Testis (tissue), 3 donors: ENCODE measurements around the gene ZFP36L2. TPM values are rescaled to one million over a fixed set of nuclear protein-coding genes. Genes with fewer than 3 reads are reported as not detected.

Experiments
- DNase-seq: peaks from one replicate; pipeline ENCODE4 v3.0.0-alpha.2; 2019
- H3K27ac ChIP-seq, 2 donors: fragments of 200-600 bp; sonication (generic); one replicate each; pipeline ENCODE4 v1.5.1; 2019
- H3K27me3 ChIP-seq: fragments of 200-600 bp; sonication (generic); one replicate; pipeline ENCODE4 v1.5.1; 2019
- H3K36me3 ChIP-seq: fragments of 200-600 bp; sonication (generic); one replicate; pipeline ENCODE4 v1.5.1; 2017; ENCODE audit warnings: low read depth; ENCODE audit errors: missing control alignments
- H3K4me1 ChIP-seq: fragments of 200-600 bp; sonication (generic); one replicate; pipeline ENCODE4 v1.5.1; 2019
- H3K4me3 ChIP-seq, 2 donors: fragments of 200-600 bp; sonication (generic); one replicate each; pipeline ENCODE4 v1.5.1; 2017 to 2019
- H3K9me3 ChIP-seq: fragments of 200-600 bp; sonication (generic); one replicate; pipeline ENCODE4 v1.5.1; 2017
- CTCF ChIP-seq, 3 experiments: fragments of 450-650 bp in 2 of 3; fragments of 200-600 bp in 1 of 3; sonication (generic) in 1 of 3; IDR thresholded peaks; one replicate each; pipeline ENCODE4 v1.5.1; 2016 to 2019; ENCODE audit warnings: antibody characterized with exemption in 3 of 3, mild to moderate bottlenecking in 2 of 3, moderate library complexity in 1 of 3
- POLR2A ChIP-seq: fragments of 450-650 bp; IDR thresholded peaks from one replicate; pipeline ENCODE4 v1.6.1; 2017; ENCODE audit warnings: antibody characterized with exemption, mild to moderate bottlenecking, moderate library complexity
- WGBS, 2 donors: methylation state at CpG; one replicate each; pipeline ENCODE4 v1.1.5; 2018; 5-methylcytosine and 5-hydroxymethylcytosine counted together
- intact Hi-C: fragments of 100-400 bp; cut with DNase I; formaldehyde crosslinking; loops from one replicate; pipeline ENCODE4 v1.15.1; 2023; ENCODE audit warnings: low total_unique reads
- polyA plus RNA-seq: library from polyadenylated mRNA; stranded (reverse); fragments of 350-450 nt; fragmentation: Illumina TruSeq; extraction: RNeasy Lipid Tissue Mini Kit (QIAGEN cat#74804); gene quantifications from one replicate; pipeline ENCODE4 v1.2.3, GENCODE V29; 2014; ENCODE audit warnings: low read depth, low replicate concordance; ENCODE audit not compliant: insufficient read depth
- total RNA-seq, 2 donors: library from RNA; depleted of rRNA; stranded (reverse); fragments of >200 nt; gene quantifications; one replicate each; pipeline ENCODE4 v1.2.3, GENCODE V29; 2016

The ZFP36L2 gene
- total and polyA plus RNA-seq, 3 donors from 2014 or later = 35.7 to 54.4 (median 45.4) TPM

DNA sequence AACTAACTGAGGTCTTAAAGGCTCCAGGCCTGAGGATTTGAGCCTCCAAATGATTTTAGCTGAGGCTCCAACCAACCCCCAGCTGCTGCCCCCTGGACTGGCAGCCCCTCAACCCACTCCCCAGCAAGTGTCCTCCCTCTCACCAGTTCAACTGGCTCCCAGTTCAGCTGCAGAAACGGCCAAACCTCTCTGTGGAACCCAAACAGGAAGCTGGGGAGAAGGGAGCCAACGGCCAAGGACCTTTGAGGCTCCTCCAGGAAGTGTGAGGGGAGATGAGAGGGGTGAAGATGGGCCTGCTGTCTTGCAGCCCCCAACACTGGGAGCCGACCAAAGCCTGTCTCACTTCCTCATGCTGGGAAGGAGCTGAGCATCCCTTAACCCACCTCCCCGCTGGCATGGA lies 24.9 kb downstream of the ZFP36L2 start:
- H3K27ac ChIP-seq = no peak overlapping the region
- no peaks in the 10 kb centered on the region for H3K27me3 ChIP-seq
- no peaks in the 10 kb centered on the region for H3K36me3 ChIP-seq
- TF ChIP-seq POLR2A (no peak), CTCF (IDR thresholded peaks at IDR 0.05) (no peak)
- DNase-seq = no peak
- no peaks in the 10 kb centered on the region for H3K9me3 ChIP-seq
- no peak overlapping the region for H3K4me3 ChIP-seq
- 57 to 66% methylated on average over 4 of the region's 4 CpGs for WGBS, 2 donors
- intact Hi-C loops = no loop called here
- H3K4me1 ChIP-seq = no peaks in the 10 kb centered on the region

DNA sequence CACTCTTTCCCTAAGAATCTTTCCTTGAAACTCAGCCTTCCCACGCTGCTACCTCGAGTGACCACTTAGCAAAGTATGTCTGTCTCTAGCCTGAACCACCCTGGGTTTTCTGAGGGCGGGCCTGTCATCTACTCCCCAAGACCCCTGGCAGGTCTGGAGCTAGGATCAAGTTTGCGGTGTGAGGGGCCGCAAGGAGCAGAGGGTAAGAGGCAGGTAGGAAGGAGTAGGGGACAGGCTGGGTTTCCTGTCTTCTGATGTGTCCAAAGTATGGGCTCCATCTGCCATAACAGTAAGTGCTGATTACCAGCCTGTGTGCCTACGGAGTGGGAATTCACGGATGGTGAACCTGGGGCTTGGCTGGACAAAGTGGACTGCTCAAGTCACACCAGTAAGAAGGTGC lies 25.4 kb downstream of the ZFP36L2 start:
- Histone ChIP-seq H3K4me1 (no peaks in the 10 kb centered on the region), H3K27me3 (no peaks in the 10 kb centered on the region), H3K36me3 (no peaks in the 10 kb centered on the region), H3K27ac (no peak overlapping the region), H3K9me3 (no peaks in the 10 kb centered on the region), H3K4me3 (no peak overlapping the region)
- TF ChIP-seq CTCF (IDR thresholded peaks at IDR 0.05) (no peak), POLR2A (no peak)
- intact Hi-C loops = no loop called here
- 93 to 98% methylated on average over 7 of the region's 7 CpGs for WGBS, 2 donors
- no peak for DNase-seq

GRCh38 chr2:43199492-43200488 lies 26.6 kb downstream of the ZFP36L2 start:
- intact Hi-C loops = no loop called here
- H3K27me3 ChIP-seq = no peaks in the 10 kb centered on the region

GRCh38 chr2:43198263-43198662 lies 28.1 kb downstream of the ZFP36L2 start:
- 97 to 100% methylated on average over 6 of the region's 6 CpGs for WGBS, 2 donors
- H3K36me3 ChIP-seq = no peaks in the 10 kb centered on the region
- H3K9me3 ChIP-seq = no peaks in the 10 kb centered on the region
- TF ChIP-seq CTCF (IDR thresholded peaks at IDR 0.05) = no peak
- TF ChIP-seq POLR2A = no peak
- DNase-seq = no peak
- intact Hi-C loops = no loop called here
- H3K4me3 ChIP-seq = no peak overlapping the region
- H3K27ac ChIP-seq = no peak overlapping the region
- no peaks in the 10 kb centered on the region for H3K27me3 ChIP-seq
- H3K4me1 ChIP-seq = no peaks in the 10 kb centered on the region

More at GRCh38 chr2:43199492-43200488, 26.6 kb downstream of the ZFP36L2 start:
- no peak for DNase-seq
- Histone ChIP-seq H3K4me3 (no peak overlapping the region), H3K9me3 (no peaks in the 10 kb centered on the region), H3K36me3 (no peaks in the 10 kb centered on the region), H3K4me1 (no peaks in the 10 kb centered on the region), H3K27ac (no peak overlapping the region)
- TF ChIP-seq CTCF (IDR thresholded peaks at IDR 0.05) = no peak
- TF ChIP-seq POLR2A = no peak
- 81 to 83% methylated on average over 11 to 16 of the region's 16 CpGs for WGBS, 2 donors

DNA sequence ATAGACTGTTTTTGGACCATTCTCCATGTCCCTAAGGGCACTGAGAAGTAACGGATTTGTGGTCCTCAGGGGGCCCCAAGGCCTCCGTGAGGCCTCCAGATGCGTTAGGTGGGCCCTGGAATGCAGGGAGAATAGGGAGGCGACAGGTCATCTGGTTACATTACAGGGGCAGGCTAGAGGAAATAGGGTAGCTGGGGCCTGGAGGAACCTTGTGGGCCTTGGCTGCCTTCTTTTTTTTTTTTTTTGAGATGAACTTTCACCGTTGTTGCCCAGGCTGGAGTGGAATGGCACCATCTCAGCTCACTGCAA lies 28.9 kb downstream of the ZFP36L2 start:
- Histone ChIP-seq H3K4me1 (no peaks in the 10 kb centered on the region), H3K36me3 (no peaks in the 10 kb centered on the region), H3K9me3 (no peaks in the 10 kb centered on the region), H3K4me3 (no peak overlapping the region), H3K27me3 (no peaks in the 10 kb centered on the region), H3K27ac (no peak overlapping the region)
- intact Hi-C loops = no loop called here
- DNase-seq = no peak
- WGBS, 2 donors = 79 to 92% methylated on average over 5 of the region's 5 CpGs
- TF ChIP-seq CTCF (IDR thresholded peaks at IDR 0.05) (no peak), POLR2A (no peak)
